ENCODE data around the gene CFAP97.
"Not testable (repeated sequence)": the region's sequence is repeated elsewhere in the genome, so short reads cannot be mapped to it uniquely, and the experiment has no call there.

CFAP97 gene

GRCh38 chr4:185221912-185222311 is 18.1 kb upstream of the CFAP97 start:
- no peak for DNase-seq (ENCODE audit: low spot score)

DNA sequence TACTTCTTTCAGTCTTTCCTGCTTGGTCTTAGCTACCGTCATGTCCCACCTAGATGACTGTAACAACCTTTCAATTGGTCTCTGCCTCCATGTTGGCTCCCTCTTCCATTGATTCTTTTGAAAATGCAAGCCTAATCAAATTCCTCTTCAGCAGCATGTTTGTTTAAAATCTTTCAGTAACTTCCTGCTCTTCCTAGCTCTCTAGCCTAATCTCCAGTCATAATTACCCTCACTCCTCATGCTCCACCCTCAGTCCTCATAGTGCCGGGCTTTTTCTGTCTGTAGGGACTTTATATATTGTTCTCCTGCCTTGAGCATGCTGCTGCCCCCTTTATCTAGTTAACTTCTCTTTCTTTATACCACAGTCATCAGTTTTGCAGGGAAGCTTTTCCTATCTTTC is 17.7 kb upstream of the CFAP97 start:
- no peak for DNase-seq (ENCODE audit: low spot score)

GRCh38 chr4:185219551-185220344 is 15.9 kb upstream of the CFAP97 start:
- no peak for DNase-seq (ENCODE audit: low spot score)

GRCh38 chr4:185218312-185218711 is 14.5 kb upstream of the CFAP97 start:
- no peak for DNase-seq (ENCODE audit: low spot score)

DNA sequence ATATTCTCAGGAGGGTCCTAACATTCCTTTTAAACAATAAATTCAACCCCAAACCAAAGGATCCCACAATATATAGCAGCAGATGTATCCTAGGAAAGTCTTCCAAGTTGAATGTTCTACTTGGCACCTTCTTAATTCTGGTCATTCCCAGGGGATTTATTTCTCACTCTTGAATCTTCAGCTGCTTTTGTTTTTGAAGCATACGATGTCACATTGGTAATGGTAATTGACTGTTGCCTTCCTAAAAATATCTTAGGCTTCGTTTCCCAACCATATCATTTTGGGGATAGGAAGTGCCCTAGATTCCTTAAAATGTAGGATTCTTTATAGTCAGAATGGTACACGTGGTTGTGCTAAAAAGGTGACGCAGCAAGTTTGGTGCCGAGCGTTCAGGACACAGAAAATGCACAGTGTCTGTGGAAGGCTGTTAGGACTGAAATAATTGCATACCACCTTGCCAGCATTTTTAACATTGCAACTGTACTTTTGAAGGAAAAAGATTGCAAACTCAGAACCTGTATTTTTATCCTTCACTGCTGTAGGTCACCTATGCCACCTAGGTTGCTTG is 13.7 kb upstream of the CFAP97 start:
- no peak for DNase-seq (ENCODE audit: low spot score)

GRCh38 chr4:185215261-185215660 is 11.5 kb upstream of the CFAP97 start:
- no peak for DNase-seq (ENCODE audit: low spot score)

DNA sequence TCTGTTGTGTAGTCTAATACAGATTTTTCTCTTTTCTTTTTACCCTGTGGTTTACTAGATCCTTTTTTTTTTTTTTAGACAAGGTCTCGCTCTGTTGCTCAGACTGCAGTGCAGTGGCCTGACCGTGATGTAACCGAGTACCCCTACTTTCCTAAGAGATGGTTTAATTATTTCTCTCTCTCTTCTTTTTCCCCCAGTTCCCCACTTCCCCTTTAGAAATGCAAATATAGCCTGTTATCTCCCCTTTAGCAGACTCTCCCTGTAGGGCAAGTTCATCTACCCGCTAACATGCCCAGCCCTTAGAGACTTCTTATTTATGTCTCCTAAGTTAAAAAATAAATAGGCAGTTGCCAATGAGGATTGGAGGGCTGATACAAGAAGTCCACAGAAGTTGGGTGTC is 10.1 kb upstream of the CFAP97 start:
- no peak for DNase-seq (ENCODE audit: low spot score)

GRCh38 chr4:185212581-185212980 is 8.8 kb upstream of the CFAP97 start:
- DNase-seq (ENCODE audit: low spot score): no peak

- no peak for DNase-seq (ENCODE audit: low spot score)
These were observed 7.8 kb upstream of the CFAP97 start for GRCh38 chr4:185211641-185212040.

DNA sequence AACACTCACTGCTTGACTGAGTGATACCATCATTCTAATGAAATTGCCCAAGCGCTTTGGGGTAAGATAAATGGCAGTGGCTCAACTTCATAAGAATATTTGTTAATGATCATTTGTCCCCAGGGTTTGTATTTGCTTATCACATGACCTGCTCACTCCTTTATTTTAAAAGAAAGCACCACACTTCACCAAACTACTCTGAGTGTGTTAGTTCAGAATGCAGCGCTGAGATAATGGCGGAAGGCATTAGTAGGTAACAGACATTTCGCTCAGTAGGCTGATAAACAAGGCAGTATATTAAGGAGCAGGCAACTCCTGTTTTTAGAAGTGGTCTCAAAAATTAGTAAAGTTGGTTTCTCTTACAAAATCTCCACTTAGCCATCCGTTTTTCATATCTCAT is 7.2 kb upstream of the CFAP97 start:
- DNase-seq (ENCODE audit: low spot score): no peak

DNA sequence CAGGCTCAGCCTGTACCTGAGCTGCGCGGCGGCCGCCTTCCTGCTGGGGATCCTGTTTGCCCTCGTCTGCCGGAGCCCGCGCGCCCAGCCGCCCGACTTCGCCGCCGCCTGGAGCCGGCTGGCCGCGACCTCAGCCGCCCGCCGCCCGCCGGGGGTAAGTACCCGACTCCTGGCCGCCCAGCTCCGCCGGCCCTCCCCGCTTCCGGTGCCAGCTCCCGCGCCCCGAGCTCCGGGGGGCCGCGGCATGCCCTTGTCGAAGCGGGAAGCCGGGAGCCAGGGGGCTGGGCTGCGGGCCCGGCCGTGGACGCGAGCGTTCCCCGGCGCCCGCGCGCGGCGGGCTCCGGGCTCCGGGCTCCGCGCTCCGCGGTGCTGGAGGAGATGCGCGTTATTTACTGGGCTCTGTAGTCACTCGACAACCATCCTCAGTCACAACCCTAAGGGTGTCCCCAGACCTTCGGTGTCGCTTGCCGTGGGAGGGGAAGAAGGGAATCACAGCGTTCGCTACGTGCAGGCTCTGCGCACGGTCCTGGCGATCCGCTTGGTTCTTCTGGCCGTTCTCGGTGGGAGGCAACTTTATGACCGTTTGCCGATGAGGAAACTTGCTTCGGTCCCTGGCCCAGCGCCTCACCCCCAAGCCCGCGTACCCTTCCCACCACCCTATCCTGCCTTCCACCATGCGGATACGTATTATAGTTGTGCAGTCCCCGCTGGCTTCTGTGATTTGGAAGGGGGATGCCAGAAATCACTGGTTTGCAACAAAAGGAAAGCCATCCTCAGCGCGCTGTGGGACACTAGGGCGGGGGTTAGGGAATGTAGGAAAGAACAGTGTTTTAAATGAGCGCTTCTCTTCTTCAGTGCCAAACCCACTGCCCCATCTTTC is 6.5 kb upstream of the CFAP97 start:
- peak; percentile 72 for DNase-seq (ENCODE audit: low spot score)

DNA sequence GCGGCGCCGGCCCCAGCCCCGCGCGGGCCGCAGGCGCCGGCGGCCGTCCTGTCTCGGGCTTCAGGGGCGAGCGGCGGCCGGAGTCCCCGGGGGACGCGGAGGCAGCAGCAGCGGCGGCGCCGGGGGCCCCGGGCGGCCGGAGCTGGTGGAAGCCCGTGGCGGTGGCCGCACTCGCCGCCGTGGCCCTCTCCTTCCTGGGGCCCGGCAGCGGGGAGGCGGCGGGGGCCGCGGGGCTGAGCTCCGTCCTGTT is 6.0 kb upstream of the CFAP97 start:
- not testable (repeated sequence) for DNase-seq (ENCODE audit: low spot score)

DNA sequence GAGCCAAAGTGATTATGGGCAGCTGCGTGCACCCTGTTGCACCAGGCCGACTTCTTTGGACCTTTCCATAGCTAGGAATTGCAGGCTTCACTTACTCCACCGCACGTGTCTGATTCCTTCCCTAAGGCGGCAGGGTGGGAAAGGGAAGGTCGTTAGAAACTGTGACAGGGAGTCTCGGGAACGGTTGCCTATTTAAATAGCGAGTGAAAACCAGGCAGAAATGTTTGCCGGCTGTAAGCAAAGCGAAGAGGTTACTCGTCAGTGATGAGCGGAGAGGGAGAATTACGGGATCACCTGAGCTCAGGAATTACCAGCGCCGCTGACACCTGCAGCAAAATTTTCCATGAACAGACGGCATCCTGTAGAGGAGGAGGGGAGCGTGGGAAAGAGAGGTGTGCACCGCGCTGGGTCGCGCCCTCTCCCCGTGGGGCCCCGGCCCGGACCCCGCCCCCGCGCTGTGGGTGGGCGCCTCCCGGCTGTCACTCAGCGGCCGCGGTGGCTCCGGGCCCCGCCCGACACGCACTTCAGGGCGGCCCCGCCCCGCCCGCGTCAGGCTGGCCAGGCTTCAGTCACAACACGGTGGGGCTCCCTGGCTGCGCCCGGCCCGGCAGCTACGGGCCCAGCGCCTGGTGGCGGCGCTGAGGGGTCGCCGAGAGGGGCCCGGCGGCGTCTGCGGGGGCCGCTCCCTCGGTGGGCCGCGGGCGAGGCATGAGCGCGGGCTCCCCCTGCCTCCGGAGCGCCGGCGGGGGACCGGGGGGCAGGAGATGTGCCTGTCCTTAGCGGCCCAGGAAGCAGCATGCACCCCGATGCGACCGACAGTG is 5.4 kb upstream of the CFAP97 start, which contains the start of gene SNX25:
Gene SNX25 (plus strand): TSS at position 568 of the 821 bp plus-strand sequence. CDS start 229 bp downstream, at position 797.
- DNase-seq (ENCODE audit: low spot score): peak; percentile 94

GRCh38 chr4:185207466-185207865 is 3.7 kb upstream of the CFAP97 start:
- DNase-seq (ENCODE audit: low spot score): no peak

DNA sequence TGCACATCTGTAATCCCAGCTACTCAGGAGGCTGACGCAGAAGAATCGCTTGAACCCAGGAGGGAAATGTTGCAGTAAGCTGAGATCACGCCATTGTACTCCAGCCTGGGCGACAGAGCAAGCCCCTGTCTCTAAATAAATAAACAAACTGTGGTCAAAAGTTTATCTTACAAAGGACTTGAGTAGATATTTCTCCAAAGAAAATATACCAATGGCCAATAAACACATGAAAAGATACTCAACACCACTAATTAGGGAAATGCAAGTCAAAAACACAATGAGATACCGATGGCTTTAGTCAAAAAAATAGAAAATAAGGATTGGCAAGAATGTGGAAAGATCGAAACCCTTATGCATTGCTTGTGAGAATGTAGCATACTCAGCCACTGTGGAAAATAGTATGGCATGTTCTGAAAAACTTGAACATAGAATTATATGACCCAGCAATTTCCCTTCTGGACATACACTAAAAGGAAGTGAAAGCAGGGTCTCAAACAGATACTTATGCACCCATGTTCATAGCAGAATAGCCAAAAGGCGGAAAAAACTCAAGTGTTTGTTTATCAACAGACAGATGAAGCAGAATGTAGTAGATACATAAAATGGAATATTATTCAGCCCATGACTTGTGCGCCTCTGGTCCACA is 2.0 kb upstream of the CFAP97 start:
- DNase-seq (ENCODE audit: low spot score): no peak

DNA sequence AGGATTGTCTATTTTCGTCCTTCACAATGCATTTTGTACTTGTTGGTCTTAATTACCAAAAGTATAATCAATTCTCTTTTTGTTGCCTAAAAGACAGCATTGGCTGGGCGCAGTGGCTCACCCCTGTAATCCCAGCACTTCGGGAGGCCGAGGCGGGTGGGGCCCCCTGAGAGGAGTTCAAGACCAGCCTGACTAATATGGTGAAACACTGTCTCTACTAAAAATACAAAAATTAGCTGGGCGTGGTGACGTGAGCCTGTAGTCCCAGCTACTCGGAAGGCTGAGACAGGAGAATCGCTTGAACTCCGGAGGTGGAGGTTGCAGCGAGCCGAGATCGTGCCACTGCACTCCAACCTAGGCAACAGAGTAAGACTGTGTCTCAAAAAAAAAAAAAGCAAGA is 1.3 kb upstream of the CFAP97 start:
- DNase-seq (ENCODE audit: low spot score): not testable (repeated sequence)

GRCh38 chr4:185204238-185204910 is 574 bp upstream of the CFAP97 start:
- DNase-seq (ENCODE audit: low spot score): no peak

GRCh38 chr4:185202984-185203485 is 765 bp downstream of the CFAP97 start:
- no peak for DNase-seq (ENCODE audit: low spot score)

DNA sequence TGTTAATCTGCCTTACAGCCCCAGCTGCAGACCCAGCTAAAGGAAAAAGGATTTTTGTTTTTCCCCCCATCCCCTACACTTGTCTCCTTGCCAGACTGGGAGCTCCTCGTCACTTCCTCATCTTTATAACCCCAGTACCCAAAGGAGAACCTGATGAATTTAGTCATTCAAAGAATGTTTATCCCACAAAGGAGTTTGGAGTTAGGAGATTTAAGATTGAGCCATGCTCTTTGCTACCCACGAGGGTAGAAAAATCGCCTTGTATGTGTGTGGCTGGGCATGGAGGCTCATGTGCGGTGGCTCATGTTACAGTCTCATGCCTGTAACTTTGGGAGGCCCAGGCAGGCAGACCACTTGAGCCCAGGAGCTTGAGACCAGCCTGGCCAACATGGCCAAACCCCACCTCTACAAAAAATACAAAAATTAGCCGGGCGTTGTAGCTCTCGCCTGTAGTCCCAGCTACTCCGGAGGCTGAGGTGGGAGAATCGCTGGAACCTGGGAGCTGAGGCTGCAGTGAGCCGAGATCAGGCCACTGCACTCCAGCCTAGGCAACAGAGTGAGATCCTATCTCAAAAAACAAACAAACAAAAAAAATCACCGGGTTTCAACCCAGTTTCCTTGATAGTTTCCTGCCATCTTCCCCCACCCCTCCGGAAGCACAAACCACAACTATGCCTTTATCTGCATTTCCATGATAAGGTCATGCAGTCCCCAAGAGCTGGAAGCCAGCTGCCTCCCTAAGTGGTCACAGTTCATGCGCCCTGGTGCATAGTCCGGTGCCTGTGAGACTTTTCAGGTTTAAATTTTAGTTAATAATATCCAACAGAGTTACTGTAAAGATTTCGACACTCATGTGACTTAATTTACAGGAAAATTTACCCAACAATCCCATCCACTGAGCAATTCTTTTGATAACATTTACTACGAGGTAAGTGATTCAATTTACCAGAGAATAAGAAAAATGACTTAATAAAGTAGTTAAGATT is 1.5 kb downstream of the CFAP97 start:
- DNase-seq (ENCODE audit: low spot score): no peak

DNA sequence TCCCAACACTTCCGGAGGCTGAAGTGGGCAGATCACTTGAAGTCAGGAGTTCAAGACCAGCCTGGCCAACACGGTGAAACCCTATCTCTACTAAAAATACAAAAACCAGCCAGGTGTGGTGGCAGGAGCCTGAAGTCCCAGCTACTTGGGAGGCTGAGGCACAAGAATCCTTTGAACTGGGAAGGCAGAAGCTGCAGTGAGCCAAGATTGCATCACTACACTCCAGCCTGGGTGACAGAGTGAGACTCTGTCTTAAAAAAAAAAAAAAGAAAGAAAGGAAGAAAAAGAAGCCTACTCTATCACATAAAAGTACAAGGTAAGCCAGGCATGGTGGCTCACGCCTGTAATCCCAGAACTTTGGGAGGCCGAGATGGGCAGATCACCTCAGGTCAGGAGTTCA is 5.6 kb downstream of the CFAP97 start:
- not testable (repeated sequence) for DNase-seq (ENCODE audit: low spot score)

Measured in ecto neural progenitor cell (in vitro differentiated cells).